GM21367 (cell line): ENCODE data around the gene DIPK2A.

ENCODE experiments used
- ATAC-seq: cut with Tn5 transposase; IDR thresholded peaks from one replicate; pipeline ENCODE4 v1.9.1; 2021; ENCODE audit not compliant: unreplicated experiment

Gene DIPK2A, protein sequence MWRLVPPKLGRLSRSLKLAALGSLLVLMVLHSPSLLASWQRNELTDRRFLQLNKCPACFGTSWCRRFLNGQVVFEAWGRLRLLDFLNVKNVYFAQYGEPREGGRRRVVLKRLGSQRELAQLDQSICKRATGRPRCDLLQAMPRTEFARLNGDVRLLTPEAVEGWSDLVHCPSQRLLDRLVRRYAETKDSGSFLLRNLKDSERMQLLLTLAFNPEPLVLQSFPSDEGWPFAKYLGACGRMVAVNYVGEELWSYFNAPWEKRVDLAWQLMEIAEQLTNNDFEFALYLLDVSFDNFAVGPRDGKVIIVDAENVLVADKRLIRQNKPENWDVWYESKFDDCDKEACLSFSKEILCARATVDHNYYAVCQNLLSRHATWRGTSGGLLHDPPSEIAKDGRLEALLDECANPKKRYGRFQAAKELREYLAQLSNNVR

DNA sequence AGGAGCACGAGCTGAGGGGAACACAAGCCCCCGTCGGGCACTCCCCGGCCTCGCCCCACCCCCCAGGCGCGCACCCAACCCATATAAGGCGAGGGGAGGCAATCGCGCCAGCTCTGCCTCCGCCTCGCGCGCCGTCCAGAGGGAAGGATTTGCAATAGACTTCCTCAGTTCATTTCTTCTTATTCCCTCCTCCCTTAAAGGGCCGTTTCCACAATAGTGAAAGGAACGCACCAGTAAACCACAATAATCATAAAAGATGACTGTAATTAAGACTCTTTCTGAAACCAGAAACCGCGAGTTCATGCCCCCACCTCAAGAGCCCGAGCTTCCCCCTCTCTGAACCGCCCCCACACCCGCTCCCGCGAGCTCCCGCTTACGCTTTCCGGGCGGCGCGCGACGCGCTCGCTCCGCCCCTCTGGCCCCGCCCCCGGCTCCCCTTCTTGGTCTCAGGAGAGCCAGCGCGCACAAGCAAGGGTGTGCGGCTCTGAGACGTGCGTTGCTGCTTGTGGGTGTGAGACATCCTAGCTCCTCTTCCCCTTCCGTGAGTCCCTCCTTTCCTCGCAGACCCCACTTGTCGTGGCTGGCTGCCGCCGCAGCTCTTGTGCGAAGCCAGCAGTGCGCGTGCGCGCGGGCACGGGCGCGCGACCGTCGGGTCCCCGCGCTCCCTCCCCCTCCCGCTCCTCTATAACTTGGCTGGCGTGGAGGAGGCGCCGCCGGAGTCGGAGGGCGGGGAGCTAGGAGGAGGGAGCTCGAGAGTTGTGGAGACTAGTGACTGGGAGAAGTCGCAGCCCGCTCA lies at the start of gene DIPK2A:
DIPK2A (plus strand) TSS at position 465 of the 796 bp plus-strand sequence. CDS start 510 bp downstream, outside the sequence.
- peak; percentile 50 for ATAC-seq

DNA sequence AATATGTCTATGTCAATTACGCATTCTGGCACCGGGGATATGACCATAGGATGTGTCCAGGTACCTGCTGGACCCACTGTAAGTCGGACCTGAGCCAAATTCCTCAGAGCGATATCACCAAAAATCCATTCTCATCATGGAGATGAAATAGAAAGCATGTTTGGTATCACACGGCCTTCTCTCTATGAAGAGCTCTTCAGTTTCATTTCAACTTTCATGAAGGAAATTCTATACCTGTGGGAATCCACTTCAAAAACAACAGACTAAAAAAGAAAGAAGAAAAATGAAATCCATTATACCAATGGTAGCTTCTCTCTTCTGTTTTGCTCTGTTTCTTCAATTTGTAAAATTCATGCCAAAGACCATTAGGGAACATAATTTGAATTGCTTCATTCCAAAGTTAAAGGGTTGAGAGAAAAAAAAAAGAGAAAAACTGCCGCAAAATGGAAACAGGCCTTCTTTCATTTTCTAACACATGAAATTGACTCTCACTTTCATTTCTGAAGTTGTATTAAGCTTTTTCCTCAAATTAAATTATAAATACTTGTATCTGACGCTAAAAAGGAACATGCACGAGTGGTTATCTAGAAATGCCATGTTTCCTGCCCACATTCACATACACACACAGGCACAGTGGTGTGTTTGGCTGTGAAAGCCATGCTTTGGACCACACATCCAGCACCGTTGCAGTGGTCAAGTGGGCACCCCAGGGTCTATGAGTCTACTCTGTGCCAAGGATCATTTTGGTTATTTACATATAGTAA lies 46.9 kb upstream of the DIPK2A start:
- peak; percentile 75 for ATAC-seq

DNA sequence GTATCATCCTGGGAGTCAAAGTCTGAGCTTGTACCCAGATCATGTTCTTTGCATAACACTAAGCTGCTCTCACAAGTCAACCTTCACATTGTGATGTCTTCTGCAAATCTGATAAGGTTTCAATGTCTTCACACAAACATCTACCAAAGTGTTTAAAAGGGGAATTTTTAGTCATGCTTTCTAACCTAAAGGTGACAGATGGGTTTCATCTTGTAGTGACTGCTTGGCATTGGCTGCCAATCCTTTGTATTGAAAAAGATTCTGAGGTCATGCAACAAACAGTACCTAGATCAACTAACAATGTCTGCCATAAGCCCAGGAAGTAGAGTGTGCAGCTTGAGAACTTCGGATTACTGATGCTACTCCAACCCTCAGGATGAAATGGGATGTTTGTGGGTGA lies 43.6 kb upstream of the DIPK2A start:
- no peak for ATAC-seq

DNA sequence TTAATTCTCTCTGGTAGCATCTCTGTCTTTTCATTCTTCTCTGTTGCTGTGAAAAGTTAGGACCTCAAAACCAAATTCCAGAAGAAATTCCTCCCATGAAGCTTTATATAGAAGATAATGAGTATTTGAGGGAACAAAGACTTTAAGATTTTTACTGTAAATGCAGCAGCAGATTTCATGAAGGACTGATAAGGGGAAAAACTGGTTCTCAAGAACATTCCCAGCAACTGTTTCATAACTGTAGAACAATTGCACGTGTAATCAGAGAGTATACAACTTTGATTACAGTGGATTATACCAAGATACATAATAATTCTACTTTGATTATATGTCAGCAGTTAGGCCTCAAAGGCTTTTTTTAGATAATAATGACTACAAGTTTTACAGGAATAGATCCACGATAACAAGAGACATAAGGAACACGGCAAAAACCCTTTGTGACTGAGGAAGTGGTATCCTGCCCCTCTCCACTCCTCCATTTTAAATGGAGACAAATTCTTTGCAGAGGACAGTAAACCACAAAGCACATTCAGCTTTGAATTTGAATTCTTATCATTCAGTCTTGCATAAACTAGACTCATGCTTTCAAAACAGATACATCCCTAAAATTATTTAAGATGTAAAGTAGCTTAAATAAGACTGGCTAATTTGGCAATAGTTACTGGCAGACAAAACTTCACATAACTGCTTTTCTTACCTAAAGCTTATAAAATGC lies 42.9 kb upstream of the DIPK2A start:
- no peak for ATAC-seq

DNA sequence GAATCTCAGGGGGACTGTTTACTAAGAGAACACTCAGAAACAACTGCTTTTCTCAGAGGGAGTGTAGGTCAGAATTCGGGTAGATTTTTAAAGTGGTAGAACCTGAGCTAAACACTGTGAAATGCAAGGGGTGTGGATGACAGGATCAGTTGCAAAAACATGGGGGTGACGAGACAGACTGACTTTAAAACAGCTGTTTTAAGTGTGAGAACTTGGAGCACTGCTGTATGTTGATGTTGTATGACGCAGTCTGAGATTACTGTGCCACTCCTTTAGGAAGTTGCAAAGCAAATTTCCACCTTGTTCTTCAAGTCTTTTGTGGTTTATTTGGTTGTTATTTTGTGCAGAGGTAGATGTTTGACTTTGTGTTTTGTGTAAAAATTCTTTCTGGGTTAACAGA lies 36.8 kb upstream of the DIPK2A start:
- ATAC-seq = no peak

DNA sequence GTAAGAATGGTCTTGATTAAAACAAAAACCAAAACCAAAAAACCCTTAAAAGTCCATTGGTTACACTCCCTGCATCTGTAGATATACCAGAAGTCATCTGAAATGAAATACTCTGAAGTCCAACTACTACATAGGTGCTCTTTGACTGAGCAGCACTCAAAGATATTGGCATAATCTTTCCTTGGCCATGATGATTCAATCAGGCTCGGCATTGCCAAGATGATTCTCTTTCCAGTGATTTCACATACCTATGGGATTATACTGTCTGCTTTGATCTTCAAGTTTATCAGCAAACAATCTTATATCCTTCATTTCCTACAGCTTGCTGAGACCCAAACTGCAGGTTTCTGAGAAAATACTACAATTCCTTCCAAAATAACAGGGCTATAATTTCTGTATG lies 35.9 kb upstream of the DIPK2A start:
- ATAC-seq = no peak

DNA sequence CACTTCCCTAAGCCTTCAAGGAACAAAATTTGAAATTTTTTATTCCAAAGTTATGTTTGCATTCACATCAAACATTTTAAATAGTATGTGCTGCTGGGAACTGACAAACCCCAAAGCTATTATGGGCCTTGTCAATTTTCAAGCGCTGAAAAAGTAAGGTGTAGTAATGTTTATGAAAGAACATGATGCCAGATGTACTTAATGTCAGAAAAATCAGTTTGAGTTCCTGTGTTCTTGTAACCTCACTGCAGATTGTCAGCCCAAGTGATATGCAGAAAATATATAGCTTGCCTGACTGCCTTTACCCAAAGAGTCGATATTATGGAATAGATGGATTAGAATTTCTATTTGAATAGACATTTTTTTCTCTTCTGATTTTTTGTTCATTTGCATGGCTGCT lies 20.8 kb upstream of the DIPK2A start:
- ATAC-seq = no peak

DNA sequence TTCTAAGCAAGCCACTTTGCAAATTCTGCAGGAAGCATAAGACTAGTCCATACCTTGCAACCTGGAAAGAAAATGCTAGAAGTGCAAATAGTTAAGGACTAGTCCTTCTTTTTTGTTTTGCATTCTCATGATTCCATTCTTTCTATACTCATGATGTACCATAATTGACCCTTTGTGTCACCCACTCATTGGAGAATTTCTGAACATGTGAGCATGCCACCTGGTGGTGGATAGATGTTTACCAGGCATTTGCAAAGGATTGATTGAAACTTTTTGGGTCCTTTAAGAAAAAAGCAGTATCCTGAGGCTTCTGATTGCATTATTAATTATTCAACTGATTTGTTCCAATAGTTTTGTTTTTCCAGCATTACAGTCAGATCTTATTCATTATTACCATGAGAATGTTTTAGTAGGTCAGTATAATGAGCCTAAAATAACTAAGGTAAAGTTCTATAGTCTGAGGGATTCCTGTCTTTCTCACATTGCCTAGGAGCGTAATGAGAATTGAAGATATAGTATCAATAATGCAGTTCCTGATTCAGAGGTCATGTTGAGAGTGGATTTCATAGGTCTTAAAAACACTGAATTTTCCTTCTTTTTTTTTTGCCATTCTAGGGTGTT lies 20.2 kb upstream of the DIPK2A start:
- peak; percentile 78 for ATAC-seq

DNA sequence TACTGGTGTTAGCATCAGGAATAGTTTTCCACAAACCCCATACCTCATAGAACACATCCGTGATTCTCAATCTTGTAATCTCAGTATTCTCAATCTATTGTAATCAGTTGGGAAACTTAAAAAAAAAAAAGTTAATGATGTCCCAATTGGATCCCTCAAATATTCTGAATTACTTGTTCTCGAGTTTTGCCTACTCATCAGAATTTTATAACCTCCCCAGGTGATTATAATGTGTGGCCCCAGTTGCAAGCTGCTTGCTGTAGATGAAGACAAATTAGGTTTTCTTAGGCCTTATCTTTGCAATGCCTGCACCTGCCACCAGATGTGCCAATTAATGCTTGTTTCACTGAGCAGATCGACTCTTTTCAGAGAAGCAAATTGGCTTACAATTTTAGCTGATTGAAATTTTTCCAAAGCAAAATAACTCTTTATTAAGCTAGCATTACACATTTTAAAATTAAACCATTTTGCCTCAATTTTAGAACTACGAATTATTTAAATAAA lies 19.0 kb upstream of the DIPK2A start:
- no peak for ATAC-seq

DNA sequence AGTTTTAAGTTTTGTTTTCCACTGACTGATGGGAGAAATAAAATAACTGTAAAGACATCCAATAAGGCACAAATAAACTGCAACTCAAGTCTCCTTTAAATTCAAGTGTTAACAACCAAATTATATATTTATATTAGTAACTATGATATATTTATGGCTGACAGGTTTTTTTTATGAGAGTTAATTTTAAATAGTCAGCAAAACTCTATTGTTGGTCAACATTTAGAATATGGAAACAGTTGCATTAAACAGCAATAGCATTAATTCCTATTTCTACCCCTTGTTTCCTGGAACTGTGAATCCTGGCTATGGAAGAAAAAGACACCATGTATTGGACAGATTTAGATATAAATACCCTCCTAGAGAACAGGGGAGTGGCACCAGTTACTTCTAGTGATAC lies 16.5 kb upstream of the DIPK2A start:
- no peak for ATAC-seq

DNA sequence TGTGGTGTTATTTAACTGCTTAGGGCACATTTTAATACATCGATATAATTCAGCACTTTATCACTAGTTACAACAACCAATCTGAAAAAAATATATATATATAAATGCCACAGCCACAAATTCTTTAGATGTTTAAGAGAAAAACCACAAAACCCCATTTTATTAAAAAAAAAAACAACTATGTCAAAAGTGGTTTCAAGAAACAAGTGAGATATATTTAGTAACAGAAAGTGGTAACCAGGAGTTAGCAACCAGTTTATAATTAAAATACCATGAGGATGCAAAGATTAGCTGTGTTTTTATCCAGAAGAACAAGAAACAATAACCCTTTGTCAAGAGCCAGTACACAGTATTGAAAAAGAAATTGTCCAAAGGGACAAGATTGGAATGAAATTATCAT lies 14.8 kb upstream of the DIPK2A start:
- ATAC-seq = no peak

DNA sequence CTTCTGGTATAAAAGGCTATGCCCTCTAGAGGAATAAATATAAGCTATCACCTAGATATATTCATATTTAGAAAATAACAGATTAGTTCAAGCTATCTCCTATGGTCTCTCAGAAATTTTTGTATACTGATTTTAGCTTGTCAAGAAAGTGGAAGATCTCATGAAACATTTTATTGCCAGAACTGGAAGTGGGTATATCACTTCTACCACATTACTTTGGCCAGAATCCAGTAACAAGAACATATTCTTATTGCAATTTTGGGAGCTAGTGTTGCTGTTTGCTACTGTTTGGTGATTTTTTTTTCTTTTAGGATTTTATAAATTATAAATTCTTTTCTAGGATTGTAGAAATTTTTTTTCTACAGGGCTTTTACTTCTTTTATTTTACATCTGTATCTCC lies 14.2 kb upstream of the DIPK2A start:
- no peak for ATAC-seq

DNA sequence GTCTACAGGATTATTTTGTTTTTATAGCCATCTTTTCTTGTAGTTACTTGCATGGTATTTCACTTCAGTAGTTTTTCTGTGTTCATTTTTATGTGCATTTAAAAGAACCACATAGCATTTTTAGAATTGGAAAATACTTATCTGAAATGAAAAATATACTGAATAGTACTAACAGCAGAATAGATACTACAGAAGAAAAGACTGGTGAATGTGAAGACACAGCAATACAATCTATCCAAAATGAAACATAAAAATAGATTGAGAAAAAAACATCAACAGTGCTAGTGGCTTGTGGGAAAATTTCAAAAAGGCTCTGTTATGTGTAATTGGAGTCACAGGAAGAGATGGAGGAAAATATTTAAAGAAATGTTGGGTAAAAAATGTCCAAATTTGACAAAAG lies 12.7 kb upstream of the DIPK2A start:
- no peak for ATAC-seq

DNA sequence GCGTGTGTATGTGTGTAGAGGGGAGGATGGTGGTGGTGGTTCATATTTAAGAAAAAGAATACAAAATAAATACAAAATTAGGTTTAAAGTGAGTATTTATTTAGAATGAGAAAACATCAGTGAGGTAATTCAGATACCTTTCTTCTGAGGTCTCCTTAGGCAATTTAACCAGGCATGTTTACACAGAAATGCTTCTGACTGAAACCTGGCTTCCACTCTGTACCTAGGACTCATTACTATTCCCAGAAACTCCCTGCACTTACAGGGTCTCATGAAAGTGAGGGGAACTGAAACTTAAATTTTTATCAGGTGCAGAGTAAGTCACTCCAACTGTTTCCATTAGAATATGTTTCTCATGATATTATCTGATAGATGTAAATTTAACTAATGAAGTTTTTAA lies 10.3 kb upstream of the DIPK2A start:
- no peak for ATAC-seq

DNA sequence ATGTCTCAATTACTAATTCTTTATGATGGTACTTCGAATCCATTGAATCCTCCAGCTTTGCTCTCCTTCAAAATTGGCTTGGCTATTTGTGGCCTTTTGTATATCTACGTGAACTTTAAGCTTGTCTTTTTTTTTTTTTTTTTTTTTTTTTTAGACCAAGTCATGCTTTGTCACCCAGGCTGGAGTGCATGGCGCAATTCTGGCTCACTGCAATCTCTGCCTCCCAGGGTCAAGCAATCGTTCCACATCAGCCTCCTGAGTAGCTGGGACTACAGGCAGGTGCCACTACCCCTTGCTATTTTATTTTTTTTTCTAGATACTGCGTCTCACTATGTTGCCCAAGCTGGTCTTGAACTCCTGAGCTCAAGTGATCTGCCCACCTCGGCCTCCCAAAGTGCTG lies 7.7 kb upstream of the DIPK2A start:
- ATAC-seq = no peak

DNA sequence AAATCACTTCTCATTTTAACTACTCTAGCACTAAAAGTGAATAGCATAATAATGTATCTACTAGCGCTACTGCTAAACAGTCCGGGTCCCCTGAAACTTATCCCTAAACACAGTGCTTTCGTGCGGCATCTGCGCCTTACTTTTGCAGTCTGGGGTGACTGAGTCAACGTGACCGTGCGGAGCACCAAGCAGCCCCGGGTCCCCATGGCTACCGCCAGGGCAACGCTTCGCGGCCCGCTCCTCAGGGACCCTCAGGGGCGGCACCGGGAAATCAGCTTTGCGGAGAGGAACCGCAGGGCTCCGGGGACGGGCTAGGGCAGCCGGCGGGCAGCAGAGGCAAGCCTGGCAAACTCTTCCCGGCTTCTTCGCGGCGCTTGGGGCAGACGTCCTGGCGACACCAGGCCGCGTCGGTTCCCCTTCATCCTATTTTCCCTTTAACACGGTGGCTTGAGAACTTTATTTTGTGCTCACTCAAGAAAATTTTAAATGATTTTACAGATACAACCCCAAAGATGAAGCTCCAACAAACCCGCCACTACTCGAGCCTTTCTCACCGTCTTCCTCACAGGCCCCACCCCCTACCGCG lies 757 bp upstream of the DIPK2A start:
- peak; percentile 19 for ATAC-seq

DNA sequence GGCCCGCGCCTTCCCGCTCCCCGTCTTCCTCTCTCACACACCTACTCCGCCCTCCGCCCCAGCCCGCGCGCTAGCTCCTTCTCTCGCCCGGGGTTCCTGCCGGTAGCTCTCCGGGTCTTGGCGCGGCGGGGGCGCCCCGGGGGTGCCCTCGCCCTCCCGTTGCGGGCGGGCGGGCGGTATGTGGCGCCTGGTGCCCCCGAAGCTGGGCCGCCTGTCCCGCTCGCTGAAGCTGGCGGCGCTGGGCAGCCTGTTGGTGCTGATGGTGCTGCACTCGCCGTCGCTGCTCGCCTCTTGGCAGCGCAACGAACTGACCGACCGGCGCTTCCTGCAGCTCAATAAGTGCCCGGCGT lies 507 bp downstream of the DIPK2A start:
- ATAC-seq = no peak

DNA sequence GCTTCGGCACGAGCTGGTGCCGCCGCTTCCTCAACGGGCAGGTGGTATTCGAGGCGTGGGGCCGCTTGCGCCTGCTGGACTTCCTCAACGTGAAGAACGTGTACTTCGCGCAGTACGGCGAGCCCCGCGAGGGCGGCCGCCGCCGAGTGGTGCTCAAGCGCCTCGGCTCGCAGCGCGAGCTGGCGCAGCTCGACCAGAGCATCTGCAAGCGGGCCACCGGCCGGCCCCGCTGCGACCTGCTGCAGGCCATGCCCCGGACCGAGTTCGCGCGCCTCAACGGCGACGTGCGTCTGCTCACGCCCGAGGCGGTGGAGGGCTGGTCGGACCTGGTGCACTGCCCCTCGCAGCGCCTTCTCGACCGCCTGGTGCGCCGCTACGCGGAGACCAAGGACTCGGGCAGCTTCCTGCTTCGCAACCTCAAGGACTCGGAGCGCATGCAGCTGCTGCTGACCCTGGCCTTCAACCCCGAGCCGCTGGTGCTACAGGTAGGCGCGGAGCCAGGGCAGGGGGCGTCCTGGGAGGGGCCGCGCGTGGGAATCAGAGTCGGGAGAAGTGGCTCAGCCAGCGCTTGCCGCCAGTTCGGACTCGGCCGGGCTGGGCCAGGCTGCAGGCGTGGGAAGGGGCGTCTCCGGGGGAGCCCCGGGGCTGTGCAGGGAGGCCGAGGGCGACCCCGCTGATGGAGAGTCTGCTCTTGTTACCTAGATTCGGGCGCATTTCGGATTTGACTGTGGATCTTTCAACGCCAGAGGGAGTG lies 1.1 kb downstream of the DIPK2A start:
- ATAC-seq = peak; percentile 27
